HepG2 (cell line): Measurements from ENCODE around the gene P3H4. TPM values are rescaled to one million over a fixed set of nuclear protein-coding genes. Genes with fewer than 3 reads are reported as not detected.

Source experiments
- CCAR2 ChIP-seq: fragments of 200-400 bp; formaldehyde crosslinking; optimal IDR thresholded peaks from 2 replicates; pipeline ENCODE3; 2018; ENCODE audit warnings: low read depth, mild to moderate bottlenecking, low read length, moderate library complexity
- GATAD1 ChIP-seq: IDR thresholded peaks from 2 replicates; pipeline ENCODE4 v1.6.1; 2016; ENCODE audit warnings: missing genetic modification reagents, missing compliant biosample characterization
- GFI1 ChIP-seq: sonication (generic); formaldehyde crosslinking; IDR thresholded peaks from 2 replicates; pipeline ENCODE4 v1.5.0; 2020; ENCODE audit warnings: missing genetic modification reagents, mild to moderate bottlenecking, borderline replicate concordance
- HMG20B ChIP-seq: conservative IDR thresholded peaks from 2 replicates; pipeline ENCODE4 v1.6.1; 2016; ENCODE audit warnings: missing genetic modification reagents, missing compliant biosample characterization
- HNF4A ChIP-seq: sonication (generic); formaldehyde crosslinking; IDR thresholded peaks from 2 replicates; pipeline ENCODE4 v1.4.0; 2020; ENCODE audit warnings: missing genetic modification reagents
- HNRNPL ChIP-seq: fragments of 200-400 bp; formaldehyde crosslinking; IDR thresholded peaks from 2 replicates; pipeline ENCODE4 v1.6.1; 2017; ENCODE audit warnings: mild to moderate bottlenecking, low read depth, low read length
- KDM4B ChIP-seq: sonication (generic); formaldehyde crosslinking; IDR thresholded peaks from 2 replicates; pipeline ENCODE4 v1.4.0; 2020; ENCODE audit warnings: missing genetic modification reagents
- NFIB ChIP-seq: sonication (generic); formaldehyde crosslinking; IDR thresholded peaks from 2 replicates; pipeline ENCODE4 v1.9.0; 2021; ENCODE audit warnings: missing genetic modification reagents, mild to moderate bottlenecking, borderline replicate concordance
- NPAS2 ChIP-seq: sonication (generic); formaldehyde crosslinking; IDR thresholded peaks from 2 replicates; pipeline ENCODE4 v1.8.0; 2022; ENCODE audit warnings: mild to moderate bottlenecking, missing genetic modification reagents, borderline replicate concordance
- SALL1 ChIP-seq: sonication (generic); formaldehyde crosslinking; IDR thresholded peaks from 2 replicates; pipeline ENCODE4 v1.8.0; 2022; ENCODE audit warnings: mild to moderate bottlenecking, missing genetic modification reagents
- SETDB1 ChIP-seq: sonication (generic); formaldehyde crosslinking; IDR thresholded peaks from 2 replicates; pipeline ENCODE4 v1.5.1; 2020; ENCODE audit warnings: missing genetic modification reagents, mild to moderate bottlenecking, borderline replicate concordance
- TMF1 ChIP-seq: sonication (generic); formaldehyde crosslinking; IDR thresholded peaks from 2 replicates; pipeline ENCODE4 v1.8.1; 2022; ENCODE audit warnings: low read depth, missing genetic modification reagents
- TRAFD1 ChIP-seq: sonication (generic); formaldehyde crosslinking; IDR thresholded peaks from 2 replicates; pipeline ENCODE4 v1.5.1; 2020; ENCODE audit warnings: missing genetic modification reagents, mild to moderate bottlenecking, borderline replicate concordance
- ZBTB44 ChIP-seq: sonication (generic); formaldehyde crosslinking; IDR thresholded peaks from 2 replicates; pipeline ENCODE4 v1.4.0; 2020; ENCODE audit warnings: missing genetic modification reagents
- ZNF280B ChIP-seq: sonication (generic); formaldehyde crosslinking; IDR thresholded peaks from 2 replicates; pipeline ENCODE4 v1.5.0; 2020; ENCODE audit warnings: missing genetic modification reagents, mild to moderate bottlenecking, borderline replicate concordance
- ZNF331 ChIP-seq: sonication (generic); formaldehyde crosslinking; IDR thresholded peaks from 2 replicates; pipeline ENCODE4 v1.4.0; 2020; ENCODE audit warnings: missing genetic modification reagents
- ZNF383 ChIP-seq: sonication (generic); formaldehyde crosslinking; IDR thresholded peaks from 2 replicates; pipeline ENCODE4 v1.4.0; 2020; ENCODE audit warnings: missing genetic modification reagents, mild to moderate bottlenecking, borderline replicate concordance
- ZNF724P ChIP-seq: sonication (generic); formaldehyde crosslinking; IDR thresholded peaks from 2 replicates; pipeline ENCODE4 v1.8.0; 2022; ENCODE audit warnings: missing genetic modification reagents, borderline replicate concordance
- ZNF777 ChIP-seq: sonication (generic); formaldehyde crosslinking; IDR thresholded peaks from 2 replicates; pipeline ENCODE4 v1.4.0; 2020; ENCODE audit warnings: missing genetic modification reagents
- ZUFSP ChIP-seq: sonication (generic); formaldehyde crosslinking; IDR thresholded peaks from 2 replicates; pipeline ENCODE4 v1.9.0; 2021; ENCODE audit warnings: missing genetic modification reagents, mild to moderate bottlenecking, borderline replicate concordance
- polyA plus RNA-seq, 8 experiments: library from polyadenylated mRNA; depleted of rRNA in 3 of 8; stranded (reverse) in 7 of 8; unstranded in 1 of 8; fragments of >200 nt; fragmentation: Illumina TruSeq in 4 of 8; extraction: Trizol in 4 of 8; gene quantifications; 2 replicates each; pipeline versions ENCODE4 v1.2.1 to v1.2.3, GENCODE V29; 2011 to 2016; ENCODE audit warnings: low read depth in 4 of 8, missing spikeins in 1 of 8, mixed read lengths in 1 of 8; ENCODE audit not compliant: insufficient read depth in 1 of 8
- total RNA-seq, 5 experiments: library from RNA; depleted of rRNA; stranded (reverse); fragments of >200 nt; fragmentation: Illumina TruSeq; extraction: Trizol; gene quantifications; 2 replicates each; pipeline ENCODE4 v1.2.3, GENCODE V29; 2016; ENCODE audit warnings: low read depth in 1 of 5
- TF ChIP-seq, protein P1 (sequence below): conservative IDR thresholded peaks from 2 replicates; pipeline ENCODE4 v1.6.1; 2018; ENCODE audit warnings: missing genetic modification reagents

Gene P3H4
- total and polyA plus RNA-seq, 2 of the 13 experiments (the other 11 are each of a cell fraction or from before 2014, with no cell fraction given) = 37.1 to 50.6 TPM

GRCh38 chr17:41792845-41793783 is 18.6 kb downstream of the P3H4 start (continued):
- TF ChIP-seq ZNF280B (CRISPR knock-in tag) = no peak
- TF ChIP-seq HMG20B (CRISPR knock-in tag) = no peak; the same call in 1 of the 2 replicates
- no peak for TF ChIP-seq ZNF724P (CRISPR knock-in tag)
- TF ChIP-seq GFI1 (CRISPR knock-in tag) = no peak; the same call in 1 of the 2 replicates
- TF ChIP-seq HNF4A (CRISPR knock-in tag) = peak; percentile 8
- no peak; the same call in 1 of the 2 replicates for TF ChIP-seq ZNF777
- peak; percentile 90 for TF ChIP-seq HNRNPL
- no peak for TF ChIP-seq TMF1
- peak; percentile 46; the same call in 1 of the 2 replicates for TF ChIP-seq SALL1 (CRISPR knock-in tag)
- no peak for TF ChIP-seq NPAS2 (CRISPR knock-in tag)
- TF ChIP-seq, protein P1, sequence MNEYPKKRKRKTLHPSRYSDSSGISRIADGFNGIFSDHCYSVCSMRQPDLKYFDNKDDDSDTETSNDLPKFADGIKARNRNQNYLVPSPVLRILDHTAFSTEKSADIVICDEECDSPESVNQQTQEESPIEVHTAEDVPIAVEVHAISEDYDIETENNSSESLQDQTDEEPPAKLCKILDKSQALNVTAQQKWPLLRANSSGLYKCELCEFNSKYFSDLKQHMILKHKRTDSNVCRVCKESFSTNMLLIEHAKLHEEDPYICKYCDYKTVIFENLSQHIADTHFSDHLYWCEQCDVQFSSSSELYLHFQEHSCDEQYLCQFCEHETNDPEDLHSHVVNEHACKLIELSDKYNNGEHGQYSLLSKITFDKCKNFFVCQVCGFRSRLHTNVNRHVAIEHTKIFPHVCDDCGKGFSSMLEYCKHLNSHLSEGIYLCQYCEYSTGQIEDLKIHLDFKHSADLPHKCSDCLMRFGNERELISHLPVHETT (CRISPR knock-in tag) = no peak
- no peak for TF ChIP-seq SETDB1 (CRISPR knock-in tag)
- no peak for TF ChIP-seq ZNF383 (CRISPR knock-in tag)
- no peak for TF ChIP-seq ZUFSP (CRISPR knock-in tag)
- no peak for TF ChIP-seq CCAR2
- no peak for TF ChIP-seq NFIB (CRISPR knock-in tag)
- 0 out of 2 replicates have a peak, but pooled peaks have one; percentile 70 for TF ChIP-seq TRAFD1 (CRISPR knock-in tag)
- no peak for TF ChIP-seq ZBTB44 (CRISPR knock-in tag)
- TF ChIP-seq GATAD1 (CRISPR knock-in tag) = 0 out of 2 replicates have a peak, but pooled peaks have one; percentile 11
- TF ChIP-seq ZNF331 (CRISPR knock-in tag) = no peak
- TF ChIP-seq KDM4B = no peak
